Endothelial cell of umbilical vein (primary cell): ENCODE data around the gene SMC3. TPM values are rescaled to one million over a fixed set of nuclear protein-coding genes. Genes with fewer than 3 reads are reported as not detected.

Experiments
- BruUV-seq: library from RNA; stranded (reverse); fragments of 400-500 nt; replicated peaks from 2 replicates; lab custom pipeline; 2021; lab: Mats Ljungman, UMichigan
- CTCF ChIA-PET: fragments of 300-600, 350-600 bp; sonication (Branson Sonifier 250); formaldehyde crosslinking; loops from one replicate; lab custom pipeline; 2021; ENCODE audit warnings: antibody characterized with exemption, inconsistent platforms; lab: Charles Lee
- POLR2A ChIA-PET: fragments of 300-600, 350-600 bp; sonication (Branson Sonifier 250); formaldehyde crosslinking; loops from one replicate; lab custom pipeline; 2021; ENCODE audit warnings: antibody characterized with exemption, inconsistent platforms; lab: Charles Lee
- DNase-seq: peaks from one replicate; pipeline ENCODE4 v3.0.0-alpha.2; 2011; ENCODE audit warnings: low read depth, low spot score
- FAIRE-seq: peaks from 2 replicates; lab custom pipeline; 2011; peaks lifted over from hg19 to GRCh38; lab: Jason Lieb, UNC
- H2AFZ ChIP-seq: 2 replicates; pipeline ENCODE4 v1.6.0; 2012; ENCODE audit warnings: low read depth, low read length, control low read depth, inconsistent platforms
- H3K27ac ChIP-seq: 2 replicates; pipeline ENCODE4 v1.5.1; 2011; ENCODE audit warnings: low read depth, mild to moderate bottlenecking, control low read depth, low read length, moderate library complexity; ENCODE audit not compliant: insufficient read depth
- H3K27me3 ChIP-seq, 2 experiments: 2 replicates each; pipeline versions ENCODE4 v1.6.0 to v1.6.1; 2011; ENCODE audit warnings: low read length in 2 of 2, mixed read lengths in 1 of 2; ENCODE audit not compliant: control insufficient read depth in 2 of 2, insufficient read depth in 2 of 2
- H3K36me3 ChIP-seq, 2 experiments: 2 replicates in 1 of 2; 3 replicates in 1 of 2; pipeline ENCODE4 v1.5.1; 2011; ENCODE audit warnings: low read length in 2 of 2, mild to moderate bottlenecking in 1 of 2, moderate library complexity in 1 of 2; ENCODE audit not compliant: control insufficient read depth in 2 of 2, insufficient read depth in 2 of 2; ENCODE audit errors: extremely low read depth in 1 of 2
- H3K4me1 ChIP-seq: 3 replicates; pipeline ENCODE4 v1.5.1; 2011; ENCODE audit warnings: mild to moderate bottlenecking, low read length; ENCODE audit not compliant: control insufficient read depth, insufficient read depth; ENCODE audit errors: extremely low read depth
- H3K4me2 ChIP-seq: 2 replicates; pipeline ENCODE4 v1.6.1; 2011; ENCODE audit warnings: low read length, control low read depth, mixed read lengths; ENCODE audit not compliant: insufficient read depth
- H3K4me3 ChIP-seq, 3 experiments: fragments of 200-600 bp in 1 of 3; sonication (generic), shearing (Covaris generic) in 1 of 3; replicated peaks in 1 of 3; 2 replicates each; pipeline ENCODE4 v1.5.1; 2011 to 2016; ENCODE audit warnings: control low read depth in 3 of 3, low read length in 3 of 3, mild to moderate bottlenecking in 2 of 3, inconsistent platforms in 1 of 3, low read depth in 1 of 3, moderate library complexity in 1 of 3; ENCODE audit not compliant: insufficient read depth in 1 of 3
- H3K79me2 ChIP-seq: 2 replicates; pipeline ENCODE4 v1.6.0; 2012; ENCODE audit warnings: low read length, inconsistent platforms; ENCODE audit not compliant: control insufficient read depth, insufficient read depth
- H3K9ac ChIP-seq: replicated peaks from 2 replicates; pipeline ENCODE3; 2011; ENCODE audit warnings: low read length, control low read depth; ENCODE audit not compliant: insufficient read depth; ENCODE audit errors: extremely low read depth
- H3K9me1 ChIP-seq: replicated peaks from 3 replicates; pipeline ENCODE4 v1.6.0; 2011; ENCODE audit warnings: mild to moderate bottlenecking, low read length; ENCODE audit not compliant: control insufficient read depth, insufficient read depth; ENCODE audit errors: extremely low read depth
- H3K9me3 ChIP-seq: replicated peaks from 2 replicates; pipeline ENCODE4 v1.5.1; 2012; ENCODE audit warnings: low read length, inconsistent platforms; ENCODE audit not compliant: control insufficient read depth, insufficient read depth
- H4K20me1 ChIP-seq: replicated peaks from 2 replicates; pipeline ENCODE3; 2011; ENCODE audit warnings: mild to moderate bottlenecking, low read length; ENCODE audit not compliant: control insufficient read depth, insufficient read depth; ENCODE audit errors: extremely low read depth
- EZH2 ChIP-seq: IDR thresholded peaks from 2 replicates; pipeline ENCODE4 v1.6.1; 2012; ENCODE audit warnings: borderline replicate concordance, low read depth, mild to moderate bottlenecking, moderate library complexity, low read length, inconsistent platforms; ENCODE audit not compliant: severe bottlenecking
- FOS ChIP-seq: IDR thresholded peaks from 2 replicates; pipeline ENCODE4 v1.6.1; 2011; ENCODE audit warnings: mild to moderate bottlenecking, low read length, moderate library complexity, borderline replicate concordance; ENCODE audit not compliant: insufficient read depth
- GATA2 ChIP-seq: IDR thresholded peaks from 2 replicates; pipeline ENCODE4 v1.7.0; 2011; ENCODE audit warnings: low read depth, mild to moderate bottlenecking, moderate library complexity, mixed read lengths, low read length; ENCODE audit not compliant: insufficient read length, insufficient read depth
- JUN ChIP-seq: IDR thresholded peaks from 2 replicates; pipeline ENCODE4 v1.6.1; 2011; ENCODE audit warnings: borderline replicate concordance, low read depth; ENCODE audit not compliant: insufficient read length, insufficient read depth
- MYC ChIP-seq: IDR thresholded peaks from one replicate; pipeline ENCODE4 v1.6.1; 2011; ENCODE audit warnings: mild to moderate bottlenecking, low read depth, low read length
- POLR2A ChIP-seq: IDR thresholded peaks from 2 replicates; pipeline ENCODE4 v1.6.1; 2012; ENCODE audit warnings: low read depth, mild to moderate bottlenecking, control low read depth, low read length
- POLR2AphosphoS5 ChIP-seq: IDR thresholded peaks from 2 replicates; pipeline ENCODE4 v1.6.1; 2012; ENCODE audit warnings: low read depth, mild to moderate bottlenecking, control low read depth, low read length, moderate library complexity; ENCODE audit not compliant: insufficient read depth
- dilution Hi-C: fragments of 300-500 bp; cut with MboI; formaldehyde crosslinking; loops from one replicate; pipeline ENCODE4 v1.15.0; 2019; ENCODE audit warnings: low sequenced_read_pairs; ENCODE audit not compliant: extremely low pct_ligation_motif_present
- intact Hi-C: fragments of 100-400 bp; cut with micrococcal nuclease; formaldehyde crosslinking; loops from one replicate; pipeline ENCODE4 v1.10.0; 2022
- polyA plus RNA-seq, 4 experiments: library from polyadenylated mRNA; depleted of rRNA in 3 of 4; stranded (reverse) in 3 of 4; unstranded in 1 of 4; fragments of >200 nt; gene quantifications; 2 replicates each; pipeline versions ENCODE4 v1.2.1 to v1.2.3, GENCODE V29; 2011 to 2012; ENCODE audit warnings: missing spikeins in 1 of 4
- total RNA-seq: library from RNA; stranded (reverse); gene quantifications from 2 replicates; pipeline ENCODE4 v1.2.3, GENCODE V29; 2021
- TF ChIP-seq, protein P1 (sequence below): IDR thresholded peaks from 2 replicates; pipeline ENCODE4 v1.6.1; 2011; ENCODE audit not compliant: insufficient read depth, insufficient read length
- TF ChIP-seq, protein P2 (sequence below), 2 donors: IDR thresholded peaks; 1 replicate in 1 of 2; 2 replicates in 1 of 2; pipeline ENCODE4 v1.5.1; 2011; ENCODE audit warnings: low read length in 2 of 2, mild to moderate bottlenecking in 2 of 2, moderate library complexity in 2 of 2, control low read depth in 1 of 2, inconsistent platforms in 1 of 2, low read depth in 1 of 2; ENCODE audit not compliant: insufficient read depth in 1 of 2; ENCODE audit errors: extremely low read depth in 1 of 2

SMC3 gene
- total and polyA plus RNA-seq, 2 donors (not counting 3 experiments of a cell fraction or from before 2014, with no cell fraction given): 5.5 to 44.2 TPM

DNA sequence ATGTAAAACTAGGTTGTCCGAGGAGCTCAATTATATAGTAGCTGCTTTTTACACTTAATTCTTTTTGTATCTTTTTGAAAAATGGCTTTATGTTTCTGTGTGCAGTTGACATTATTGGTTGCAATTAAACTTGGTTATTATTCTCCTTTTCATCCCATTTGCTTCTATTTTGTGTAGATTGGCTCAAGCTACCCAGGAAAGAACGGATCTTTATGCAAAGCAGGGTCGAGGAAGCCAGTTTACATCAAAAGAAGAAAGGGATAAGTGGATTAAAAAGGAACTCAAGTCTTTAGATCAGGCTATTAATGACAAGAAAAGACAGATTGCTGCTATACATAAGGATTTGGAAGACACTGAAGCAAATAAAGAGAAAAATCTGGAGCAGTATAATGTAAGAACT lies 16.5 kb downstream of the SMC3 start:
- FAIRE-seq (no peak), DNase-seq (no peak)
- H3K9me3 ChIP-seq: no peaks in the 10 kb centered on the region
- H3K9me1 ChIP-seq: no peaks in the 10 kb centered on the region
- peaks cover 19 to 32% of the 10 kb centered on the region in 2 experiments for H3K36me3 ChIP-seq
- POLR2A ChIA-PET: interaction anchor here (0.8 kb wide), 1 partner anchor 277 kb away, joined by 4 read pairs; no protein-coding TSS in a partner anchor
- H3K4me1 ChIP-seq: no peaks in the 10 kb centered on the region
- no peak overlapping the region for H2AFZ ChIP-seq
- no peak overlapping the region for H3K9ac ChIP-seq
- no peaks in the 10 kb centered on the region for H3K27me3 ChIP-seq
- TF ChIP-seq MYC (no peak), JUN (no peak), POLR2AphosphoS5 (no peak), EZH2 (no peak), GATA2 (no peak), FOS (no peak), POLR2A (no peak)
- TF ChIP-seq, protein P1, sequence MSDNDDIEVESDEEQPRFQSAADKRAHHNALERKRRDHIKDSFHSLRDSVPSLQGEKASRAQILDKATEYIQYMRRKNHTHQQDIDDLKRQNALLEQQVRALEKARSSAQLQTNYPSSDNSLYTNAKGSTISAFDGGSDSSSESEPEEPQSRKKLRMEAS: no peak
- TF ChIP-seq, protein P2, sequence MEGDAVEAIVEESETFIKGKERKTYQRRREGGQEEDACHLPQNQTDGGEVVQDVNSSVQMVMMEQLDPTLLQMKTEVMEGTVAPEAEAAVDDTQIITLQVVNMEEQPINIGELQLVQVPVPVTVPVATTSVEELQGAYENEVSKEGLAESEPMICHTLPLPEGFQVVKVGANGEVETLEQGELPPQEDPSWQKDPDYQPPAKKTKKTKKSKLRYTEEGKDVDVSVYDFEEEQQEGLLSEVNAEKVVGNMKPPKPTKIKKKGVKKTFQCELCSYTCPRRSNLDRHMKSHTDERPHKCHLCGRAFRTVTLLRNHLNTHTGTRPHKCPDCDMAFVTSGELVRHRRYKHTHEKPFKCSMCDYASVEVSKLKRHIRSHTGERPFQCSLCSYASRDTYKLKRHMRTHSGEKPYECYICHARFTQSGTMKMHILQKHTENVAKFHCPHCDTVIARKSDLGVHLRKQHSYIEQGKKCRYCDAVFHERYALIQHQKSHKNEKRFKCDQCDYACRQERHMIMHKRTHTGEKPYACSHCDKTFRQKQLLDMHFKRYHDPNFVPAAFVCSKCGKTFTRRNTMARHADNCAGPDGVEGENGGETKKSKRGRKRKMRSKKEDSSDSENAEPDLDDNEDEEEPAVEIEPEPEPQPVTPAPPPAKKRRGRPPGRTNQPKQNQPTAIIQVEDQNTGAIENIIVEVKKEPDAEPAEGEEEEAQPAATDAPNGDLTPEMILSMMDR (IDR thresholded peaks at IDR 0.05; ENCODE audit: extremely low read depth in 1 of 2, insufficient read depth in 1 of 2, low read depth in 1 of 2, low read length in 2 of 2): no peak
- intact Hi-C loops (no loop called here), dilution Hi-C loops (no loop called here)
- no peak overlapping the region for H3K4me3 ChIP-seq
- H3K27ac ChIP-seq: no peak overlapping the region
- CTCF ChIA-PET: interaction anchor here (1.0 to 1.5 kb wide), 5 partner anchors 9 to 700 kb away, joined by 3 to 7 read pairs (median 3); no protein-coding TSS in a partner anchor
- BruUV-seq: TSS peak; percentile 69
- no peaks in the 10 kb centered on the region for H3K79me2 ChIP-seq
- H4K20me1 ChIP-seq: no peaks in the 10 kb centered on the region
- no peak overlapping the region for H3K4me2 ChIP-seq
